Ovary (tissue), 3 donors: ENCODE measurements around the gene TRRAP.

Experiments
- EP300 ChIP-seq: sonication (generic); formaldehyde crosslinking; IDR thresholded peaks from one replicate; pipeline ENCODE4 v1.6.1; 2017; ENCODE audit warnings: antibody characterized with exemption
- POLR2A ChIP-seq: fragments of 450-650 bp; IDR thresholded peaks from one replicate; pipeline ENCODE4 v1.6.1; 2017; ENCODE audit warnings: antibody characterized with exemption, mild to moderate bottlenecking, moderate library complexity
- TF ChIP-seq, protein P1 (sequence below), 3 donors: fragments of 450-650 bp in 2 of 3; fragments of 200-600 bp in 1 of 3; IDR thresholded peaks; one replicate each; pipeline versions ENCODE4 v1.5.1 to v1.8.0; 2016 to 2022; ENCODE audit warnings: antibody characterized with exemption in 3 of 3, mild to moderate bottlenecking in 1 of 3
- donor health status: DM: no; HTN: no; CAD: no.

DNA sequence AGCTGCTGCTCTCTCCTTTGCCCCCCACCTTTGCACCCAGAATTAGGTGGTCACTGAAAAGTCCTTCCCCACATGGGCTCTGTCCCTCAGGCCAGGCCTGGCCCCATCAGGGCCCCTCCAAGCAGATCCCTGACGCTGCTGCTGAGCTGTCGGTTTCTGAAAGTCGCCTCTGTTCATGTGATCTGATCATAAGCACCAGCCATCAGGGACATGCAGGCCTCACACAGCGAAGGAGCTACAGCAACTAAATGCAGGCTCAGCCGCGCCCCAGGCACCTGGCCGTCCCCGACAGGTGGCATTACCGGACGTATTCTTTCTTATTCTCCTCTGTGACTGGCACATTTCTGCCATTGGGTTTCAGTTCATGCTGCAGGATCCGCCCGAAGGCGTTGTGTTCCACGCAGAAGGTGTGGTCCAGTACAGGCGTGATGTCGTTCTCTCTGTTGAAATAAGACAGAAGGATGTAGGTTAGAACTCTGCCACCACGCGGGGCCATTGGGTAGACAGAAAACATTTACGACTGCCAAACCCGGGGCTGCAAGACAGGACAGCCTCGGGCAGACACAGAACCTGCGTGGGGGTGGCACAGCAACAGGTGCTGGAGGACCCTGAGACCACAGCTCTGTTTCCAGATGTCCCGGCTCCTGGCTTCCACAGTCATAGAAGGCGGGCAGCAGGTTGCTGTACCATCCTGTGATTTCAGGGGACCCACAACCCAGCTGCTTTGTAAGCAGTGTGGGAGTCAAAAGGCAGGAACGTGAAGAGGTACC, 159.9 kb downstream of the TRRAP start:
- TF ChIP-seq POLR2A: no peak
- TF ChIP-seq, protein P1, sequence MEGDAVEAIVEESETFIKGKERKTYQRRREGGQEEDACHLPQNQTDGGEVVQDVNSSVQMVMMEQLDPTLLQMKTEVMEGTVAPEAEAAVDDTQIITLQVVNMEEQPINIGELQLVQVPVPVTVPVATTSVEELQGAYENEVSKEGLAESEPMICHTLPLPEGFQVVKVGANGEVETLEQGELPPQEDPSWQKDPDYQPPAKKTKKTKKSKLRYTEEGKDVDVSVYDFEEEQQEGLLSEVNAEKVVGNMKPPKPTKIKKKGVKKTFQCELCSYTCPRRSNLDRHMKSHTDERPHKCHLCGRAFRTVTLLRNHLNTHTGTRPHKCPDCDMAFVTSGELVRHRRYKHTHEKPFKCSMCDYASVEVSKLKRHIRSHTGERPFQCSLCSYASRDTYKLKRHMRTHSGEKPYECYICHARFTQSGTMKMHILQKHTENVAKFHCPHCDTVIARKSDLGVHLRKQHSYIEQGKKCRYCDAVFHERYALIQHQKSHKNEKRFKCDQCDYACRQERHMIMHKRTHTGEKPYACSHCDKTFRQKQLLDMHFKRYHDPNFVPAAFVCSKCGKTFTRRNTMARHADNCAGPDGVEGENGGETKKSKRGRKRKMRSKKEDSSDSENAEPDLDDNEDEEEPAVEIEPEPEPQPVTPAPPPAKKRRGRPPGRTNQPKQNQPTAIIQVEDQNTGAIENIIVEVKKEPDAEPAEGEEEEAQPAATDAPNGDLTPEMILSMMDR (IDR thresholded peaks at IDR 0.05): no peak
- TF ChIP-seq EP300: no peak
